GM18861 (cell line): ENCODE results near the gene EPB42.
A peak's percentile ranks its signal among the peaks of the same experiment; 100 is the strongest.

ENCODE experiments used
- ATAC-seq: cut with Tn5 transposase; IDR thresholded peaks from one replicate; pipeline ENCODE4 v1.9.1; 2021; ENCODE audit not compliant: unreplicated experiment

EPB42 gene

DNA sequence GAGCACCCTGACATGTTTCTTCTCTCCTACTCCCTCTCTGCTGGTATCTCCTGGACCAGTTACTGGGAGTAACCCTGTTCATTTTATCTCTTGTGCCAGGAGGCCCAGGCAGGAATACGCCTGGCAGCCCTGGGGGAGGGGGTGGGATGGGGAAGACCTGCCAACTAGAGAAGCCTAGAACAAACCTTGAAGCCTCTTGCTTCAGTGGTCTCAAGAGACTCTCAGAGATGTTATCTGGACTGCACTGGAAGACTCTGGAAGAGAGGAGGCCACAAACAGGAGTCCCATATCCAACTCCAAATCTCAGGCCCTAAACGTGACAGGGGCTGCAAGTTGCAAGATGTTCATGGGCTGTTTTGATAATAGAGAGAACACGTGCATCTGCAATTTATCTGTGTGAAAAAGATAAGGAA lies at the start of gene EPB42:
Gene EPB42 (minus strand): TSS at position 28 of the 413 bp plus-strand sequence. CDS start 193 bp downstream, outside the sequence.
- ATAC-seq, result no peak

- ATAC-seq, result no peak
These were observed 49.4 kb upstream of the EPB42 start for GRCh38 chr15:43270113-43270665.

DNA sequence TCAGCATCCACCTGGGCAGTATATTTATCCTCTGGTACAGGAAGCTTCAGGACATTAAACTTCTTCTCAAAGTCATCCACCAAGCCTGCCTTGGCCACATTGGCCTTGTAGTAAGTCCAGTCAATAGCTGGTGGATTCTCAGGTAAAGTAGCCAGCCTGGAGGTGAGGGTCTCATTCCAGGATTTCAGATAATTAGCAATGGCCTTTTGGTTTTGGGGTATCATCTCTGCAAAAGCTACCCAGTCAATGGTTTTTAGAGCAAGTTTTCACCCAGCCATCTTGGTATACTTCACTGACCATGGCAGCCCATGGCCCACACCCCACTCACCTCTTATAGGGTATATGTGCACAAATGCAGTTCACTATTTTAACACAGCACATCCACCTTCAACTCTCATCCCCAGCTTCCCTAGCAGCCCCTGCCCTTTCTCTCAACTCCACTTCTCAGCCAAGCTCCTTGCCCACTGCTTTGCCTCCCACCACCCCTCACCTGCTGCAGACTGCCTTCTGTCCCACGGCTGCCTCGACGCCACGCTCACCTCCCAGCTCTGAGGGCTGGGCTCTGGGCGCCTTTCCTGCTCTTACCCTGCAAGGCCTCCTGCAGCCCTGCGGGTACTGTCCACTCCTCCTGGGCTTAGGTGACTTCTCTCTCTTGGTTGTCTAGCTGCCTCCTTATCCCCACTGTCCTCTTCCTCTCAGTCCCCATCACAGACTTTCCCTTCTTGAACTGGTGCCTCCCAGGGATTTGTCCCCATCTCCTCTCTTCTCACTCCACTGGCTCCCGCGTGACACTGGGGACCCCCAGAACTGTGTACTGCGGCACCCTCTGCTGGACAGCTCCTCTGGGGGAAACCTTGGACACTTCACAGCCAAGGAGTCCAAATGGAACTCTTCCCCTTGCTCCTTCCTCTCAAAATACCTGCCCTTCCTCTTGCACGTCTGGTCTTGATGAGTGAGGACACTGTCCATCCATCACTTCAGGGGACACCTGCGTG lies 47.6 kb upstream of the EPB42 start:
- ATAC-seq, result no peak

- ATAC-seq, result no peak
These were observed 46.6 kb upstream of the EPB42 start for GRCh38 chr15:43267439-43267838.

DNA sequence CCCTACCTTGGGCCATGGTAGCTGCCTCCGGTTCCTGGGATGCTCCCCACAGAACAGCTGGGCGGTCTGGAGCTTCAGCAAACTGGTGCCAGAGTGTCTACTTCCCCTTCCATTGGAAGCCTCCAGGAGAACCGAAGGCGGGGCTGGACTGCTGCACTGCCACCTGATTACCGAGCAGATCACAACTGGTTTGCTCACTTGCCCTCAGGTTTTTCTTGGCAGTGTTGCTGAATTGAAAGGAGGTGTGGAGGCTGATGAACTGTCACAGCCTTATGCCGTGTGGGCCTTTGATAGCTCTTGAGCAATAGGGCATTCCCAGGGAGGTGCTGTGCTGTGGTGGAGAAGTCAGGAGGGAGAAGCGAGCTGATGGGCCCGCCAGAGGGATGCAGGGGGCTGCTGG lies 46.0 kb upstream of the EPB42 start, which contains the start of gene TGM5:
Gene TGM5 (minus strand): TSS at position 95 of the 400 bp plus-strand sequence. CDS start 79 bp downstream, at position 16.
- ATAC-seq, result no peak

GRCh38 chr15:43266386-43266785 lies 45.6 kb upstream of the EPB42 start:
- ATAC-seq, result no peak

- no peak for ATAC-seq
These were observed 39.3 kb upstream of the EPB42 start for GRCh38 chr15:43260011-43260615.

DNA sequence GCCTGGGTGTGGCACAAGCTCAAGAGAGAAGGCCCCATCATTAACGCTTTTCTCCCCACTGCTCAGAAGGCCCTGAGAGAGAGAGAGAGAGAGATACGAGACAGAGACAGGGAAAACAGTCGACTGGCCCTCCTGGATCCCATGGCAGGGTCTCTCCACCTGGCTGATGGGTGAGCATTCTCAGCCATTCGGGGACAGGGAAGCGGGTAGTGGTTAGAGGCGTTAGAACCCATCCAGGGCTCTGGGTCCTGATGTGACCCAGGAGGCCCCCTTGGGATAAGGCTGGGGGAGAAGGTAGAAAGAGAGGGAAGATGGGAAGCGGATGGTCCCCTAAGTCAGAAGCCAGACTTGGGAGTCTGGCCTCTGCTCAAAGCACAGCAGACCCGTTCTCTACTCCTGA lies 38.0 kb upstream of the EPB42 start:
- no peak for ATAC-seq

DNA sequence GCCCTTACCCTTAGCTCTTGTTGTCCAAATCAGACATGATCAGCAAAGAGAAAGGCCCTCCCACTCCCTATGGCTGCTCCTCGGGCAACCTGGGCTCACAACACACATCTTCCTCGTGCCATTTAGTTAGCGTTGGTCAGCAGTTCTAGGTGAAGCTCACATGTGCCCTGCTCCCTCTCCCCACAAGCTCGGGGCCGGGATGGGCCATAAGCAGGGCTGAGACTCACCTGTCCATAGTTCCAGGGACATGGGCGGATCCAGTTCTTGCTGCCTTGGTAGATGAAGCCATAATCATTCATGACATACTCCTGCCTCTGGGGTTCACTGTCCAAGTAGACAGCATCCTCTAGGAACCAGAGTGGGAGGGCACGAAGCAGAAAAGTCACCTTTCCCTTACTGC lies 35.5 kb upstream of the EPB42 start:
- no peak for ATAC-seq

DNA sequence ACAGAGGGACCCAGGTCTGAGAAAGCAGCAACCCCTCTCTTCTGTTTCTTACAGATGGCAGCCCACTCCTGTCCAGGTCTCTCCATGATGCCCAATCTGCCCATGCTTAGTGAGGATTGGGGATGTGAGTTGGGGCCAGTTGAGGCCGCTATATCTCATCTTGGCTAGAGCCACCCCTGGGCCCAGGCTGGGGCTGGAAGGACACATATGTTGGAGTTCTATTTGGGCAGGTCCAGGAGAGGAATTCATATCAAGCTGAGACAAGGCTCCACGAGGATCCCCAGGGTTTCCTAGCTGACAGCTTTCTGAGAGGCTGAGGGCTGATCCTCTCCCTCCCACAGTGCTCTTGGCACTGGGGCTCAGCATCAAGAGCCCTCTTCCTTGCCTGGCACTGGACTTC lies 34.6 kb upstream of the EPB42 start:
- ATAC-seq, result no peak

DNA sequence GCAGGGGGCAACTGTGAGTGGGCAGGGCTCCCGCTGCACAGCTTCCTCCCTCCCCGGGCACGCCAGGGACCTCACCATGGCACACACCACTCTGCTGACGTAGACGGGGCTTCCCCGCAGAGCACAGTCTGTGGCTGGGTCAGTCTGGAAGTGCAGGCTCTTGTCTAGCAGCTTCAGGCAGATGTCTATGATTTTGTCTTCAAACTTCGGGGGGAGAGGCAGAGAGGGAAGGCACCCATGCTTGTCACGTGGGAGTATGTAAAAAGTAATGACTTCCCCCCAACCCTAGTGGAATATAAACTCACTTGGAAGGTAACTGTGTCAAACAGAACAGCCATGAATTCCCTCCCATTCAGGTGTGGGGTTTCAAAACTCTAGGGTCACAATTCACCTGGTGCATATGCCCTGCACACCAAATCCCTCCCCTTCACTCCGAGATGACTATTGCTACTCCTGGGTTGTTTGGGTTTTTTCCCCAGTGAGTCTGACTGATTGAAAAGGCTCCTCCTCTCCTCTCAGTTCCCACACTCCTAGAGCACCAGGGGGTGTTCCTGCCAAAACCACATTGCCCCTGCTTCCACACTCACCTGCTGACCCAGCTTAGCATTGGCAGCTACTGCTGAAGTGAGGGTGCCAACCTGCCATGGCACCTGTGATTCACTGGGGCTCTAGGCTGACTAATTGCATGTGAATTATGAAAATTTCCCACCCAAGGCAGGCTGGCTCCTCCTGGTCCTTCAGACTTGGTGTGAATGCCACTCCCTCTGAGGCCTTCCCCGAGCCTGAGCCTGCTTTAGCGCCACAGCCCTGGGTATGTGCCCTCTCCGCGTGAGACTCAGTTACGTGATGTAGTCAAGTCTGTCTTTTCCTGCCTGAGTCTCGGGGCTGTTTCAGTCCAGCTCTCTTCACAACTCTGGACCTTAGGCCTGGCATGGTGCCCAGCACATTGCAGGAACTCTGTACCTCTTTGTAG lies 32.9 kb upstream of the EPB42 start:
- ATAC-seq, result no peak

- no peak for ATAC-seq
These were observed 31.0 kb upstream of the EPB42 start for GRCh38 chr15:43251871-43252250.

DNA sequence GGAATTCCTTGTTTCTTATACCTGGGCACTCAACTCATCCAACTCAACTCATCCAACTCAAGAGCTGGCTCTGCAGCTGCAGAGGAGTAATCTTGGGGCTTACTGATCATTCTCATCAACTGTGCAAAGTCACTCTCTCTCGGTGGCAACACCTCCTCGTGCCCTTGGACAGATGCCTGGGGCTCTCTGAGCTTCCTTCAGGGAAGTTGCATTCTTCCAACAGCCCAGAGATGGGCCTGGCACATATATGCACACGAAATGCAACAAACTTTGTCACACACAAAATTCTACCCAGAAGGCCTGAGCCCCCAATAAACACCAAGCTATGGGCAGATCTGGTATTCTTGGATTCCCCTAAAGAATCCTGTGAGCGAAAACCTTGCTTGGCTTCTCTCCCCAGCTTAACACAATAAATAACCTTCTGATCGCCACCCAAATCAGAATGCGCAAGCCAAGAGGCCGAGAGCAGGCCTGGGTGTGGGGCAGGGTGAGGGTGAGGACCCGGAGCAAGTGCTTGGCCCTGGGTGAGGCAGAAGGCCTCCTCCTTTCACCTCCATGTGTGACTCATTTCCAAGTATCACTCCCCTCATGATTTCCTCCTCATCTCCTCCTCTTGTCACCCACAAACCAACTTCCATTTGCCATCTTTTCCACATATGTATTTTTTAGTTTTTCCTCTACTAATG lies 30.5 kb upstream of the EPB42 start:
- no peak for ATAC-seq

DNA sequence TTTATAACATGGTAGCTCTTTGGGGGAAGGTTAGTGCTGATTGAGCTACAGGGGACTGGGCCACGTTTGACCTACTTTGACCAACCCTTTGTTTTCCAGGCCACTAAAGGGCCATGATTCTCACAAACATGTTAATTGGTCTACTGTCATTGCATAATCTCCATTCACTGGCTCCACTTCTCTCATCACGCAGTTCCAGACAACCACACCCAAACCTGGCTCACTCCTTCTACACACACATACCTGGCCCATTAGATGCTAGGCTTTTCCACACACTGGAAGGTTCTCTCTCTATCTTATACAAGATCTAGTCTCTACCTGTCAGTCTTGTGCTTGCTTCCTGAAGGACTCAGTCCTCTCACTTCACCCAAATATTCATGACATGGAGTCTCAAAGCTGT lies 30.0 kb upstream of the EPB42 start:
- no peak for ATAC-seq

GRCh38 chr15:43249699-43250203 lies 28.9 kb upstream of the EPB42 start:
- ATAC-seq, result peak; percentile 64

GRCh38 chr15:43249236-43249635 lies 28.4 kb upstream of the EPB42 start:
- no peak for ATAC-seq

DNA sequence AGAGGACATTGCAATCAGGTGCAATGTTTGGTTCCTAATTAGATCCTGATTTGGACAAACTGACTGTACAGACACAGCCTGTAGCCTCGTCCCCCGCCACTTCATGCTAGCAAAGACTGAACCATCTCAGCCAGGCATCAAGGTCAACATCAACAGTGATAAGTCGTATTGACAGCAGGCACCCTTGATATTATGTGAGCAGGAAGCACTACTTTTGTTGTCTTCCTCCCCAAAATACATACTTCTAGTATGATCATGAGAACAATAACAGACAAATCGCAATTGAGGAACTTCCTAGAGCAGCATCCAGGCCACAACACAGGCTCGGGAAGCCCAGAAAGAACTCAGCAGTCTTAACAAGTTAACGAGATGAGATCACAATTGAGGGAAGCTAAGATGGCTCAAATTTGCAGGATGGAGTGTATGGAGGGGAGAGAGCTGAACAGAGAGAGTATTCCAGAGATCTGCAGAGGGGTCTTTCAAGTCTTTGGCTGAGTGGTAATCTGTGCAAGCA lies 25.5 kb upstream of the EPB42 start:
- no peak for ATAC-seq

GRCh38 chr15:43244092-43244491 lies 23.3 kb upstream of the EPB42 start:
- ATAC-seq, result no peak

DNA sequence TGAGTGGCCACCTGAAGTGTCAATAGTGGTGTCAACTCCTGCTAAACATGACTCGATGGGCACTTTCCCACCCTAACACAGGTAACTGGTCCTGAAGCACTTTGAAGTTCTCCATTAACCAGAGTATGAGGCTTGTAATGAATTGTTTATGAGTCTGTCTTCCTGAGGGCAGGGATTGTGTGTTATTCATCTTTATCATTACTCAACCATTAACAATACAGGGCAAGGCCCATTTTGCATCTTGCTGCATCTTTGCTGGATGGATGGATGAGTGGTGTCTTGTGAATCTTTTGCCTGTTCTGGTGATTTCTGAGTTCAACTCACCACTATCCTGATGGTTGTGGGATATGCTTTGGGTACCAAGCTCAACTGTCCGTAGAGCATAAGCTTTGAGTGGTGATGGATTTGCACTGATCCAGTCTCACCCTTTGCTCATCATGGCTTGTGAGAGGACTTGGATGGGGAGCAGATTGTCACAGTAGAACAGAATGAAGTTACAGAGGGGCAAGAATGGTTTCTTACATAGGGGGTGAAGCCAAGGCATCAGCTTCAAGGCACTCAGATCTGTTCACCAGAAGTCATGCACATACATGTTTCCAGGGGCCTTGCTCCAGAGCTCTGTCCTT lies 22.3 kb upstream of the EPB42 start:
- no peak for ATAC-seq
